ENCODE measurements around the gene ACKR4. TPM values are rescaled to one million over a fixed set of nuclear protein-coding genes. Genes with fewer than 3 reads are reported as not detected.

ACKR4 gene
- polyA plus RNA-seq, 1 of the 3 experiments (the other 2 are of a cell fraction) = 0.10 TPM

- TF ChIP-seq USF2 (IDR thresholded peaks at IDR 0.05; ENCODE audit: borderline replicate concordance, low read depth, low read length) = no peak
- no peak for TF ChIP-seq RXRA (IDR thresholded peaks at IDR 0.05; ENCODE audit: borderline replicate concordance, low read depth)
- no peak for TF ChIP-seq EP300 (IDR thresholded peaks at IDR 0.05; ENCODE audit: borderline replicate concordance in 1 of 2, low read depth in 1 of 2, low read length in 1 of 2)
These were observed 27.5 kb upstream of the ACKR4 start (continued) for GRCh38 chr3:132569580-132569979.

- Histone ChIP-seq H3K4me2 (no peak overlapping the region), H3K27ac (ENCODE audit: low read depth in 2 of 2, low read length in 1 of 2) (peak overlapping the region in 1 of 2 experiments; percentile 29; a peak in 1 of 4 replicates)
These were observed 27.1 kb upstream of the ACKR4 start for GRCh38 chr3:132570016-132570415.

GRCh38 chr3:132573797-132574211 lies 23.3 kb upstream of the ACKR4 start:
- no peak overlapping the region for H3K4me2 ChIP-seq
- no peak overlapping the region for H2AFZ ChIP-seq (ENCODE audit: low read depth)
- peaks cover 21 to 43% of the 10 kb centered on the region in 2 experiments for H3K36me3 ChIP-seq (replicated peaks in 1 of 2; ENCODE audit: control insufficient read depth in 1 of 2, insufficient read depth in 2 of 2, low read length in 1 of 2)
- H3K27ac ChIP-seq (ENCODE audit: low read depth in 2 of 2, low read length in 1 of 2) = peak overlapping the region in 1 of 2 experiments; percentile 44; a peak in 1 of 4 replicates
- WGBS (ENCODE audit: low lambda C conversion rate) = 92% methylated on average over 5 of the region's 5 CpGs
- H4K20me1 ChIP-seq (ENCODE audit: insufficient read depth) = no peaks in the 10 kb centered on the region
- peaks cover 4 to 6% of the 10 kb centered on the region in 2 experiments; a peak in 2 of 4 replicates for H3K4me1 ChIP-seq (ENCODE audit: control insufficient read depth in 1 of 2, insufficient read depth in 2 of 2, low read depth in 1 of 2, low read length in 1 of 2)
- H3F3A ChIP-seq (replicated peaks; ENCODE audit: insufficient read depth) = peaks cover 13% of the 10 kb centered on the region
- H3K9me2 ChIP-seq = no peaks in the 10 kb centered on the region
- H3K79me2 ChIP-seq (ENCODE audit: insufficient read depth) = no peaks in the 10 kb centered on the region
- H3K9me3 ChIP-seq = no peaks in the 10 kb centered on the region
- CTCF ChIA-PET = interaction anchor here (0.8 to 2.8 kb wide), 4 partner anchors 14 to 68 kb away, joined by 3 to 12 read pairs (median 4); no protein-coding TSS in a partner anchor
- H3K27me3 ChIP-seq (ENCODE audit: insufficient read depth) = no peaks in the 10 kb centered on the region
- no peak for DNase-seq
- H3K4me3 ChIP-seq (ENCODE audit: low read depth in 2 of 2, low read length in 1 of 2) = no peak overlapping the region
- POLR2A ChIA-PET = no interaction called here
- no peak overlapping the region for H3K9ac ChIP-seq
- TF ChIP-seq FOSL2 (IDR thresholded peaks at IDR 0.05; ENCODE audit: borderline replicate concordance, low read depth) (no peak), GATA2 (CRISPR knock-in tag; IDR thresholded peaks at IDR 0.05) (no peak), RCOR1 (IDR thresholded peaks at IDR 0.05; ENCODE audit: low read length) (no peak), JUND (IDR thresholded peaks at IDR 0.05) (no peak), MEF2A (IDR thresholded peaks at IDR 0.05; ENCODE audit: borderline replicate concordance, low read depth) (no peak), NRF1 (IDR thresholded peaks at IDR 0.05; ENCODE audit: low read depth, low read length) (no peak), ELF1 (IDR thresholded peaks at IDR 0.05) (no peak), USF2 (IDR thresholded peaks at IDR 0.05; ENCODE audit: borderline replicate concordance, low read depth, low read length) (no peak), MXI1 (IDR thresholded peaks at IDR 0.05; ENCODE audit: low read depth, low read length) (no peak), RFX5 (IDR thresholded peaks at IDR 0.05; ENCODE audit: low read length) (no peak), TAF1 (IDR thresholded peaks at IDR 0.05; ENCODE audit: borderline replicate concordance, low read depth, low read length) (no peak), CTCF (IDR thresholded peaks at IDR 0.05) (no peak), POLR2AphosphoS5 (IDR thresholded peaks at IDR 0.05; ENCODE audit: low read depth, low read length) (no peak), FOXJ3 (CRISPR knock-in tag; IDR thresholded peaks at IDR 0.05) (no peak)

More at GRCh38 chr3:132570016-132570415, 27.1 kb upstream of the ACKR4 start:
- no peak overlapping the region for H3K4me3 ChIP-seq (ENCODE audit: low read depth in 2 of 2, low read length in 1 of 2)
- no peak overlapping the region for H3K9ac ChIP-seq
- TF ChIP-seq CHD2 (IDR thresholded peaks at IDR 0.05; ENCODE audit: low read length, partially characterized antibody) (no peak), RCOR1 (IDR thresholded peaks at IDR 0.05; ENCODE audit: low read length) (no peak), MXI1 (IDR thresholded peaks at IDR 0.05; ENCODE audit: low read depth, low read length) (no peak), GABPA (IDR thresholded peaks at IDR 0.05; ENCODE audit: low read depth) (no peak), NFIC (IDR thresholded peaks at IDR 0.05; ENCODE audit: borderline replicate concordance) (no peak), FOSL2 (IDR thresholded peaks at IDR 0.05; ENCODE audit: borderline replicate concordance, low read depth) (no peak), YY1 (IDR thresholded peaks at IDR 0.05; ENCODE audit: low read depth) (no peak), USF1 (IDR thresholded peaks at IDR 0.05; ENCODE audit: borderline replicate concordance, low read depth) (no peak), TCF12 (IDR thresholded peaks at IDR 0.05) (no peak), GATA2 (CRISPR knock-in tag; IDR thresholded peaks at IDR 0.05) (no peak), MEF2A (IDR thresholded peaks at IDR 0.05; ENCODE audit: borderline replicate concordance, low read depth) (no peak), RXRA (IDR thresholded peaks at IDR 0.05; ENCODE audit: borderline replicate concordance, low read depth) (no peak), SMC3 (IDR thresholded peaks at IDR 0.05; ENCODE audit: low read depth, low read length) (no peak), NRF1 (IDR thresholded peaks at IDR 0.05; ENCODE audit: low read depth, low read length) (no peak)
- WGBS (ENCODE audit: low lambda C conversion rate) = 83% methylated on average over 2 of the region's 2 CpGs
- no peaks in the 10 kb centered on the region for H3K9me2 ChIP-seq
- H3K27me3 ChIP-seq (ENCODE audit: insufficient read depth) = no peaks in the 10 kb centered on the region
- ChIA-PET CTCF (interaction anchor here (0.8 to 1.7 kb wide), 2 partner anchors 32 to 72 kb away, joined by 3 to 5 read pairs; no protein-coding TSS in a partner anchor), POLR2A (no interaction called here)
- peaks cover 0 to 4% of the 10 kb centered on the region in 2 experiments; a peak in 1 of 4 replicates for H3K4me1 ChIP-seq (ENCODE audit: control insufficient read depth in 1 of 2, insufficient read depth in 2 of 2, low read depth in 1 of 2, low read length in 1 of 2)
- no peaks in the 10 kb centered on the region for H4K20me1 ChIP-seq (ENCODE audit: insufficient read depth)
- DNase-seq = no peak
- H3F3A ChIP-seq (replicated peaks; ENCODE audit: insufficient read depth) = peaks cover 4% of the 10 kb centered on the region
- H2AFZ ChIP-seq (ENCODE audit: low read depth) = no peak overlapping the region
- no peaks in the 10 kb centered on the region for H3K79me2 ChIP-seq (ENCODE audit: insufficient read depth)
- no peaks in the 10 kb centered on the region for H3K9me3 ChIP-seq
- H3K36me3 ChIP-seq (replicated peaks in 1 of 2; ENCODE audit: control insufficient read depth in 1 of 2, insufficient read depth in 2 of 2, low read length in 1 of 2) = peaks cover 0 to 22% of the 10 kb centered on the region in 2 experiments
